ENCODE results near the gene CFAP92.

DNA sequence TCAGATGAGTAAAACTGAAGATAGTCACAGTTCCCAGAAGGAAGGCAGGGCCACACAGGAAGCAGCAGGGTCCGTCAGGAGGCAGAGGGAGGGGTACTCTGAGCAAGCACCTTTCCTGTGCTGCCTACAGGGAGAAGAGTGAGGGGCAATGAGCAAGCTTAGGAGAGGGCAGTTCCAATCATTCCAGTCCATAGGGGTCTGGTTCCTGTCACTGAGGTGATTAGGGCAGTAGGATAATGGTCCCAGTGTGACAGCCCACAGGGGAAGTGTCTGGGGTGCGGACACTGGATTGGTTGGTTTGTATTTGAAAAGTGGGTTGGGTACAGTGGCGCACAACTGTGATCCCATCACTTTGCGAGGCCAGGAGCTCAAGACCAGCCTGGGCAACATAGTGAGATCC, 121.6 kb downstream of the CFAP92 start:
- TF ChIP-seq, protein P1, sequence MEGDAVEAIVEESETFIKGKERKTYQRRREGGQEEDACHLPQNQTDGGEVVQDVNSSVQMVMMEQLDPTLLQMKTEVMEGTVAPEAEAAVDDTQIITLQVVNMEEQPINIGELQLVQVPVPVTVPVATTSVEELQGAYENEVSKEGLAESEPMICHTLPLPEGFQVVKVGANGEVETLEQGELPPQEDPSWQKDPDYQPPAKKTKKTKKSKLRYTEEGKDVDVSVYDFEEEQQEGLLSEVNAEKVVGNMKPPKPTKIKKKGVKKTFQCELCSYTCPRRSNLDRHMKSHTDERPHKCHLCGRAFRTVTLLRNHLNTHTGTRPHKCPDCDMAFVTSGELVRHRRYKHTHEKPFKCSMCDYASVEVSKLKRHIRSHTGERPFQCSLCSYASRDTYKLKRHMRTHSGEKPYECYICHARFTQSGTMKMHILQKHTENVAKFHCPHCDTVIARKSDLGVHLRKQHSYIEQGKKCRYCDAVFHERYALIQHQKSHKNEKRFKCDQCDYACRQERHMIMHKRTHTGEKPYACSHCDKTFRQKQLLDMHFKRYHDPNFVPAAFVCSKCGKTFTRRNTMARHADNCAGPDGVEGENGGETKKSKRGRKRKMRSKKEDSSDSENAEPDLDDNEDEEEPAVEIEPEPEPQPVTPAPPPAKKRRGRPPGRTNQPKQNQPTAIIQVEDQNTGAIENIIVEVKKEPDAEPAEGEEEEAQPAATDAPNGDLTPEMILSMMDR (tag by site-specific recombination; IDR thresholded peaks at IDR 0.05): no peak
- TF ChIP-seq ZNF292 (tag by site-specific recombination; IDR thresholded peaks at IDR 0.05; ENCODE audit: borderline replicate concordance, low read depth) (no peak), ZNF768 (tag by site-specific recombination; IDR thresholded peaks at IDR 0.05) (no peak), YY1 (tag by site-specific recombination; IDR thresholded peaks at IDR 0.05) (no peak)
- TF ChIP-seq, protein P2, sequence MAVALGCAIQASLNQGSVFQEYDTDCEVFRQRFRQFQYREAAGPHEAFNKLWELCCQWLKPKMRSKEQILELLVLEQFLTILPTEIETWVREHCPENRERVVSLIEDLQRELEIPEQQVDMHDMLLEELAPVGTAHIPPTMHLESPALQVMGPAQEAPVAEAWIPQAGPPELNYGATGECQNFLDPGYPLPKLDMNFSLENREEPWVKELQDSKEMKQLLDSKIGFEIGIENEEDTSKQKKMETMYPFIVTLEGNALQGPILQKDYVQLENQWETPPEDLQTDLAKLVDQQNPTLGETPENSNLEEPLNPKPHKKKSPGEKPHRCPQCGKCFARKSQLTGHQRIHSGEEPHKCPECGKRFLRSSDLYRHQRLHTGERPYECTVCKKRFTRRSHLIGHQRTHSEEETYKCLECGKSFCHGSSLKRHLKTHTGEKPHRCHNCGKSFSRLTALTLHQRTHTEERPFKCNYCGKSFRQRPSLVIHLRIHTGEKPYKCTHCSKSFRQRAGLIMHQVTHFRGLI (tag by site-specific recombination; IDR thresholded peaks at IDR 0.05): no peak
- TF ChIP-seq, protein P3, sequence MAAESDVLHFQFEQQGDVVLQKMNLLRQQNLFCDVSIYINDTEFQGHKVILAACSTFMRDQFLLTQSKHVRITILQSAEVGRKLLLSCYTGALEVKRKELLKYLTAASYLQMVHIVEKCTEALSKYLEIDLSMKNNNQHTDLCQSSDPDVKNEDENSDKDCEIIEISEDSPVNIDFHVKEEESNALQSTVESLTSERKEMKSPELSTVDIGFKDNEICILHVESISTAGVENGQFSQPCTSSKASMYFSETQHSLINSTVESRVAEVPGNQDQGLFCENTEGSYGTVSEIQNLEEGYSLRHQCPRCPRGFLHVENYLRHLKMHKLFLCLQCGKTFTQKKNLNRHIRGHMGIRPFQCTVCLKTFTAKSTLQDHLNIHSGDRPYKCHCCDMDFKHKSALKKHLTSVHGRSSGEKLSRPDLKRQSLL (tag by site-specific recombination; IDR thresholded peaks at IDR 0.05): no peak
- TF ChIP-seq, protein P4, sequence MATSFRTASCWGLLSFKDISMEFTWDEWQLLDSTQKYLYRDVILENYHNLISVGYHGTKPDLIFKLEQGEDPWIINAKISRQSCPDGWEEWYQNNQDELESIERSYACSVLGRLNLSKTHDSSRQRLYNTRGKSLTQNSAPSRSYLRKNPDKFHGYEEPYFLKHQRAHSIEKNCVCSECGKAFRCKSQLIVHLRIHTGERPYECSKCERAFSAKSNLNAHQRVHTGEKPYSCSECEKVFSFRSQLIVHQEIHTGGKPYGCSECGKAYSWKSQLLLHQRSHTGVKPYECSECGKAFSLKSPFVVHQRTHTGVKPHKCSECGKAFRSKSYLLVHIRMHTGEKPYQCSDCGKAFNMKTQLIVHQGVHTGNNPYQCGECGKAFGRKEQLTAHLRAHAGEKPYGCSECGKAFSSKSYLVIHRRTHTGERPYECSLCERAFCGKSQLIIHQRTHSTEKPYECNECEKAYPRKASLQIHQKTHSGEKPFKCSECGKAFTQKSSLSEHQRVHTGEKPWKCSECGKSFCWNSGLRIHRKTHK (tag by site-specific recombination; IDR thresholded peaks at IDR 0.05): no peak
